ENCODE measurements around the gene GPR15. TPM values are rescaled to one million over a fixed set of nuclear protein-coding genes. Genes with fewer than 3 reads are reported as not detected.

The GPR15 gene
- 1 to 10 TPM; 1.5 to 2.7 (median 1.7) TPM for total RNA-seq

DNA sequence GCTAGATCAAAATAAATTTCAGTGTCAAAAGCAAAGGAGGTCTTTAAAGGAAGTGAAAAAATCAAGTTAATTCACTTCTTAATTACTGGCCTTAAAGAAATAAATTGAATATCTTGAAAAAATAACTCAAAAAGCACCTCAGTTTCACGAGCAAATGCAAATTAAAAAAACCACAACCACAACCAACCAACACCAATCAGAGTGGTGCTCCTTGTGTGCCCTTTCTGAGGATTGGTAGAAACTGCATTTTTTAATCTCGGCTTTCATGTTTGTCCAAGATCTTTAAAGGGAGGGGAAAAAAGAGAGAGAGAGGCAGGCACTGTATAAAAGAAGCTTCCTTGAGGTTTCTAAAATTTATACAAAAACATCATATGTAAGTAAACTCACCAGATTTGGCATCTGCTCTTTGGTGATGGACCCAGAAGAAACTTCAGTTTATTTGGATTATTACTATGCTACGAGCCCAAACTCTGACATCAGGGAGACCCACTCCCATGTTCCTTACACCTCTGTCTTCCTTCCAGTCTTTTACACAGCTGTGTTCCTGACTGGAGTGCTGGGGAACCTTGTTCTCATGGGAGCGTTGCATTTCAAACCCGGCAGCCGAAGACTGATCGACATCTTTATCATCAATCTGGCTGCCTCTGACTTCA is at the start of gene GPR15:
Gene GPR15, plus strand, starts transcription at position 357 of the 653 bp plus-strand sequence. Its CDS starts 56 bp downstream, at position 413.
- peak within 1 kb of the TSS in 2 of 4 donors; percentile 1 to 26 for H3K4me3 ChIP-seq
- intact Hi-C loops (cut with DNase I), result no loop called here
- TF ChIP-seq, protein P1, sequence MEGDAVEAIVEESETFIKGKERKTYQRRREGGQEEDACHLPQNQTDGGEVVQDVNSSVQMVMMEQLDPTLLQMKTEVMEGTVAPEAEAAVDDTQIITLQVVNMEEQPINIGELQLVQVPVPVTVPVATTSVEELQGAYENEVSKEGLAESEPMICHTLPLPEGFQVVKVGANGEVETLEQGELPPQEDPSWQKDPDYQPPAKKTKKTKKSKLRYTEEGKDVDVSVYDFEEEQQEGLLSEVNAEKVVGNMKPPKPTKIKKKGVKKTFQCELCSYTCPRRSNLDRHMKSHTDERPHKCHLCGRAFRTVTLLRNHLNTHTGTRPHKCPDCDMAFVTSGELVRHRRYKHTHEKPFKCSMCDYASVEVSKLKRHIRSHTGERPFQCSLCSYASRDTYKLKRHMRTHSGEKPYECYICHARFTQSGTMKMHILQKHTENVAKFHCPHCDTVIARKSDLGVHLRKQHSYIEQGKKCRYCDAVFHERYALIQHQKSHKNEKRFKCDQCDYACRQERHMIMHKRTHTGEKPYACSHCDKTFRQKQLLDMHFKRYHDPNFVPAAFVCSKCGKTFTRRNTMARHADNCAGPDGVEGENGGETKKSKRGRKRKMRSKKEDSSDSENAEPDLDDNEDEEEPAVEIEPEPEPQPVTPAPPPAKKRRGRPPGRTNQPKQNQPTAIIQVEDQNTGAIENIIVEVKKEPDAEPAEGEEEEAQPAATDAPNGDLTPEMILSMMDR (IDR thresholded peaks at IDR 0.05), result no peak
- TF ChIP-seq POLR2A (IDR thresholded peaks at IDR 0.05), result no peak

GRCh38 chr3:98482717-98483482 is 48.9 kb upstream of the GPR15 start:
- no peaks in the 10 kb centered on the region for H3K27me3 ChIP-seq
- TF ChIP-seq, protein P1 (IDR thresholded peaks at IDR 0.05), result no peak
- TF ChIP-seq POLR2A (IDR thresholded peaks at IDR 0.05), result no peak
- WGBS, 2 donors, result 47 to 60% methylated on average over 2 to 3 of the region's 3 CpGs
- DNase-seq, result no peak
- H3K9me3 ChIP-seq, result peaks cover 0 to 34% (median 14%) of the 10 kb centered on the region in 3 donors
- H3K4me1 ChIP-seq, result no peaks in the 10 kb centered on the region
- no peaks in the 10 kb centered on the region for H3K36me3 ChIP-seq
- no peak overlapping the region for H3K27ac ChIP-seq
- H3K4me3 ChIP-seq, result no peak overlapping the region
- intact Hi-C loops (cut with DNase I), result no loop called here

More for the DNA sequence above, at the start of gene GPR15:
- 65 to 77% methylated on average over 7 of the region's 7 CpGs for WGBS, 2 donors
- Histone ChIP-seq H3K4me1 (no peaks in the 10 kb centered on the region), H3K9me3 (no peaks in the 10 kb centered on the region), H3K27ac (peak within 1 kb of the TSS in 2 of 4 donors; percentile 7 to 14), H3K27me3 (no peaks in the 10 kb centered on the region), H3K36me3 (no peaks in the 10 kb centered on the region)
- no peak for DNase-seq

- WGBS, 2 donors, result 62 to 77% methylated on average over 3 of the region's 3 CpGs
- no peak overlapping the region for H3K4me3 ChIP-seq
- DNase-seq, result no peak
- no peak overlapping the region for H3K27ac ChIP-seq
- no peaks in the 10 kb centered on the region for H3K27me3 ChIP-seq
- intact Hi-C loops (cut with DNase I), result no loop called here
- TF ChIP-seq, protein P1 (IDR thresholded peaks at IDR 0.05), result no peak
- TF ChIP-seq POLR2A (IDR thresholded peaks at IDR 0.05), result no peak
- no peaks in the 10 kb centered on the region for H3K36me3 ChIP-seq
- H3K9me3 ChIP-seq, result peaks cover 0 to 33% (median 14%) of the 10 kb centered on the region in 3 donors
- H3K4me1 ChIP-seq, result no peaks in the 10 kb centered on the region
These were observed 48.2 kb upstream of the GPR15 start for GRCh38 chr3:98483626-98484025.

DNA sequence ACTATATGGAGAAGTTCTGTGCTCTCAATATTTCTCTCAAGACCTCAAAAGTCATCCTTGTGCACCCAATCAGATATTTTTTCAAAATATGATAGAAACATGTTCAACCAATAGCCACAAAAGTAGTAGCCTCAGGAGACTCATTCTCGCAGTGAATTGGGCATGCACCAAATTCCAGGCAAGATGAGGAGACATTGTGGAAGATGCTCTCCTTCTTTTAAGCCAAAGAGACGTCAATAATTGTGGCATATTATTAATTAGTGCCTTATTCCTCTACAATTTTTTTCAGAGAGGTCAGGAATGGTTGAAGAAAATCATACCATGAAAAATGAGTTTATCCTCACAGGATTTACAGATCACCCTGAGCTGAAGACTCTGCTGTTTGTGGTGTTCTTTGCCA is 34.4 kb upstream of the GPR15 start, which contains the start of gene OR5K2:
Gene OR5K2, plus strand, starts transcription at position 301 of the 400 bp plus-strand sequence. Its CDS starts 0 bp downstream, at position 301.
- H3K9me3 ChIP-seq, result no peaks in the 10 kb centered on the region
- H3K36me3 ChIP-seq, result no peaks in the 10 kb centered on the region
- DNase-seq, result no peak
- WGBS, 2 donors, result 81 to 86% methylated on average over 2 of the region's 2 CpGs
- intact Hi-C loops (cut with DNase I), result no loop called here
- no peaks in the 10 kb centered on the region for H3K27me3 ChIP-seq
- TF ChIP-seq POLR2A (IDR thresholded peaks at IDR 0.05), result no peak
- TF ChIP-seq, protein P1 (IDR thresholded peaks at IDR 0.05), result no peak
- no peak within 1 kb of the TSS for H3K27ac ChIP-seq
- no peak within 1 kb of the TSS for H3K4me3 ChIP-seq
- H3K4me1 ChIP-seq, result peaks cover 0 to 21% (median 0%) of the 10 kb centered on the region in 3 donors

DNA sequence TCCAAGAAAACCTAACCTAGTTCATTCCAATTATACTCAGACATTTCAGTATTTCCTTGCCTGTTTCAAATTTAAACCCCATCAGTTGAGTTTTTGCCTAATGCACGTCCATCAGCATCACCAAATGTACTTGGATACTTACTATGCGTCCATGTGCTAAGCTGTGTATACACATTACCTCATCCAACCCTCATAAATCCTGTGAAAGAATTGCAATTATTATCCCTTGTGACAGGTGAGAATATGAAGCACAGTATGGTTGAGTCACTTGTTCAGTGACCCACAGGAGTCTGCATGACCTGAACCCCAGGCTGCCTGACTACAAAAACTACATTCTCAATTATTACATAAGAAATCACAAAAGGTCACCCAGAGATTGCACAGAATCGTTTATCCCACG is 31.8 kb upstream of the GPR15 start:
- peak overlapping the region in 1 of 4 donors; percentile 8 for H3K27ac ChIP-seq
- no peaks in the 10 kb centered on the region for H3K9me3 ChIP-seq
- TF ChIP-seq, protein P1 (IDR thresholded peaks at IDR 0.05), result no peak
- TF ChIP-seq POLR2A (IDR thresholded peaks at IDR 0.05), result no peak
- 71 to 74% methylated on average over 4 of the region's 4 CpGs for WGBS, 2 donors
- H3K4me1 ChIP-seq, result peaks cover 0 to 24% (median 0%) of the 10 kb centered on the region in 3 donors
- intact Hi-C loops (cut with DNase I), result no loop called here
- no peak for DNase-seq
- no peaks in the 10 kb centered on the region for H3K36me3 ChIP-seq
- no peaks in the 10 kb centered on the region for H3K27me3 ChIP-seq
- no peak overlapping the region for H3K4me3 ChIP-seq
